HEK293 (cell line): Measurements from ENCODE around the gene TMEM222.

Experiments
- MEIS1 ChIP-seq: sonication (generic); formaldehyde crosslinking; IDR thresholded peaks from 2 replicates; pipeline ENCODE4 v1.8.1; 2022; ENCODE audit warnings: missing genetic modification reagents, mild to moderate bottlenecking, borderline replicate concordance
- PRDM4 ChIP-seq: fragments of 450-650 bp; formaldehyde crosslinking; IDR thresholded peaks from 2 replicates; pipeline ENCODE4 v1.5.1; 2017; ENCODE audit warnings: missing biosample characterization, missing genetic modification characterization
- REST ChIP-seq: fragments of 450-650 bp; formaldehyde crosslinking; IDR thresholded peaks from 2 replicates; pipeline ENCODE4 v1.5.1; 2016; ENCODE audit warnings: missing biosample characterization, missing genetic modification characterization
- SCRT2 ChIP-seq: fragments of 450-650 bp; formaldehyde crosslinking; IDR thresholded peaks from 2 replicates; pipeline ENCODE4 v1.5.1; 2016; ENCODE audit warnings: missing biosample characterization, missing genetic modification characterization
- SP2 ChIP-seq: fragments of 450-650 bp; formaldehyde crosslinking; IDR thresholded peaks from 2 replicates; pipeline ENCODE4 v1.5.1; 2016; ENCODE audit warnings: missing biosample characterization, missing genetic modification characterization
- YY1 ChIP-seq: fragments of 450-650 bp; formaldehyde crosslinking; IDR thresholded peaks from 2 replicates; pipeline ENCODE4 v1.5.1; 2018; ENCODE audit warnings: missing biosample characterization, missing genetic modification characterization
- ZNF211 ChIP-seq: fragments of 450-650 bp; formaldehyde crosslinking; IDR thresholded peaks from 2 replicates; pipeline ENCODE4 v1.5.1; 2016; ENCODE audit warnings: low read depth, missing biosample characterization, missing genetic modification characterization
- ZNF449 ChIP-seq: fragments of 450-650 bp; formaldehyde crosslinking; IDR thresholded peaks from 2 replicates; pipeline ENCODE4 v1.5.1; 2017; ENCODE audit warnings: missing biosample characterization, mild to moderate bottlenecking, missing genetic modification characterization, moderate library complexity
- ZNF624 ChIP-seq: fragments of 450-650 bp; formaldehyde crosslinking; IDR thresholded peaks from 2 replicates; pipeline ENCODE4 v1.5.1; 2017; ENCODE audit warnings: missing biosample characterization, missing genetic modification characterization
- TF ChIP-seq, protein P1 (sequence below): fragments of 450-650 bp; formaldehyde crosslinking; IDR thresholded peaks from 2 replicates; pipeline ENCODE4 v1.5.1; 2016; ENCODE audit warnings: missing biosample characterization, missing genetic modification characterization

GRCh38 chr1:27380224-27380623, 58.3 kb downstream of the TMEM222 start:
- peak; percentile 70; the same call in 1 of the 2 replicates for TF ChIP-seq REST (tag by site-specific recombination)
- no peak for TF ChIP-seq MEIS1 (CRISPR knock-in tag)
- TF ChIP-seq, protein P1, sequence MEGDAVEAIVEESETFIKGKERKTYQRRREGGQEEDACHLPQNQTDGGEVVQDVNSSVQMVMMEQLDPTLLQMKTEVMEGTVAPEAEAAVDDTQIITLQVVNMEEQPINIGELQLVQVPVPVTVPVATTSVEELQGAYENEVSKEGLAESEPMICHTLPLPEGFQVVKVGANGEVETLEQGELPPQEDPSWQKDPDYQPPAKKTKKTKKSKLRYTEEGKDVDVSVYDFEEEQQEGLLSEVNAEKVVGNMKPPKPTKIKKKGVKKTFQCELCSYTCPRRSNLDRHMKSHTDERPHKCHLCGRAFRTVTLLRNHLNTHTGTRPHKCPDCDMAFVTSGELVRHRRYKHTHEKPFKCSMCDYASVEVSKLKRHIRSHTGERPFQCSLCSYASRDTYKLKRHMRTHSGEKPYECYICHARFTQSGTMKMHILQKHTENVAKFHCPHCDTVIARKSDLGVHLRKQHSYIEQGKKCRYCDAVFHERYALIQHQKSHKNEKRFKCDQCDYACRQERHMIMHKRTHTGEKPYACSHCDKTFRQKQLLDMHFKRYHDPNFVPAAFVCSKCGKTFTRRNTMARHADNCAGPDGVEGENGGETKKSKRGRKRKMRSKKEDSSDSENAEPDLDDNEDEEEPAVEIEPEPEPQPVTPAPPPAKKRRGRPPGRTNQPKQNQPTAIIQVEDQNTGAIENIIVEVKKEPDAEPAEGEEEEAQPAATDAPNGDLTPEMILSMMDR, result no peak
- TF ChIP-seq SP2 (tag by site-specific recombination), result peak; percentile 25; the same call in 1 of the 2 replicates
- no peak for TF ChIP-seq ZNF624 (tag by site-specific recombination)
- no peak for TF ChIP-seq ZNF449
- TF ChIP-seq SCRT2 (tag by site-specific recombination), result no peak
- TF ChIP-seq ZNF211 (tag by site-specific recombination), result no peak
- TF ChIP-seq YY1 (tag by site-specific recombination), result no peak
- TF ChIP-seq PRDM4 (tag by site-specific recombination), result no peak
